ENCODE results near the gene SLC6A6. TPM values are rescaled to one million over a fixed set of nuclear protein-coding genes. Genes with fewer than 3 reads are reported as not detected.

Gene SLC6A6
- total RNA-seq, 1 donor from 2014 or later = 32.9 TPM

- Histone ChIP-seq H3K4me3 (no peak overlapping the region), H3F3A (ENCODE audit: low read depth) (peaks cover 11% of the 10 kb centered on the region), H4K20me1 (ENCODE audit: low read depth) (no peaks in the 10 kb centered on the region), H2AFZ (replicated peaks) (no peak overlapping the region), H3K9ac (no peak overlapping the region), H3K27me3 (no peaks in the 10 kb centered on the region), H3K9me3 (ENCODE audit: low read depth) (no peaks in the 10 kb centered on the region), H3K27ac (no peak overlapping the region), H3K36me3 (no peaks in the 10 kb centered on the region), H3K79me2 (ENCODE audit: low read depth) (no peaks in the 10 kb centered on the region), H3K4me1 (peaks cover 5% of the 10 kb centered on the region), H3K4me2 (no peak overlapping the region)
- no peak for DNase-seq (ENCODE audit: low spot score)
- Mint-ChIP-seq H3K4me1 (peaks cover 22% of the 10 kb centered on the region), H3K4me3 (no peak overlapping the region), H3K9me3 (peaks cover 2% of the 10 kb centered on the region), H3K36me3 (no peaks in the 10 kb centered on the region), H3K27me3 (ENCODE audit: insufficient read depth, low read depth) (peaks cover 9% of the 10 kb centered on the region), H3K27ac (no peak overlapping the region)
- TF ChIP-seq CTCF (IDR thresholded peaks at IDR 0.05) (no peak), EZH2 (IDR thresholded peaks at IDR 0.05) (no peak), EZH2phosphoT487 (IDR thresholded peaks at IDR 0.05) (no peak)
Observed at GRCh38 chr3:14361068-14361677, 41.2 kb upstream of the SLC6A6 start.

DNA sequence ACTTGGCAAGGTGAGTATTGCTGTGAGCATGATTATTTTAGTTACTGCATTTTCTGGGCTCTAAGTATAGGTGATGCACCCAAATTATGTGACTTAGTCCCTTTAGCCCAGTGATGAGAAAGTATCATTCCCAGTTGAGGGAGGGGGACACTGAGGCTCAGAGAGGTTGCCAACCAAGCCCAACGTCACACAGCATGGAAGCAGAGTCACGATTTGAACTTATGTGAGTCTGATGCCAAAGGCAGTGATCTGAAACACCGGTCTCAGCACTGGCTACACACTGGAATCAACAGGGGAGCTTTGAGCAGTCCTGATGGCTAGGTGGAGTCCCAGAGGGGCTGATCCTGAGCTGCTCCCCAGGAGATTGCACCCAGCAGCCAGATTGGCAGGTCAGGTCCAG, 39.5 kb upstream of the SLC6A6 start:
- Mint-ChIP-seq H3K27ac (no peak overlapping the region), H3K4me3 (no peak overlapping the region)

GRCh38 chr3:14363379-14363778, 39.0 kb upstream of the SLC6A6 start:
- Mint-ChIP-seq H3K4me1 (peaks cover 32% of the 10 kb centered on the region), H3K27me3 (ENCODE audit: insufficient read depth, low read depth) (peaks cover 9% of the 10 kb centered on the region), H3K4me3 (no peak overlapping the region), H3K9me3 (peaks cover 2% of the 10 kb centered on the region), H3K36me3 (no peaks in the 10 kb centered on the region), H3K27ac (no peak overlapping the region)
- Histone ChIP-seq H2AFZ (replicated peaks) (no peak overlapping the region), H4K20me1 (ENCODE audit: low read depth) (no peaks in the 10 kb centered on the region), H3K9ac (no peak overlapping the region), H3K9me3 (ENCODE audit: low read depth) (no peaks in the 10 kb centered on the region), H3K27ac (no peak overlapping the region), H3K79me2 (ENCODE audit: low read depth) (no peaks in the 10 kb centered on the region), H3K36me3 (no peaks in the 10 kb centered on the region), H3K27me3 (no peaks in the 10 kb centered on the region), H3K4me3 (no peak overlapping the region), H3K4me1 (peaks cover 15% of the 10 kb centered on the region), H3K4me2 (no peak overlapping the region), H3F3A (ENCODE audit: low read depth) (peaks cover 6% of the 10 kb centered on the region)
- DNase-seq (ENCODE audit: low spot score) = no peak
- TF ChIP-seq EZH2 (IDR thresholded peaks at IDR 0.05) = no peak
- TF ChIP-seq CTCF (IDR thresholded peaks at IDR 0.05) = no peak
- no peak for TF ChIP-seq EZH2phosphoT487 (IDR thresholded peaks at IDR 0.05)

More for the DNA sequence above, 39.5 kb upstream of the SLC6A6 start:
- Mint-ChIP-seq H3K36me3 (no peaks in the 10 kb centered on the region), H3K27me3 (ENCODE audit: insufficient read depth, low read depth) (peaks cover 9% of the 10 kb centered on the region), H3K4me1 (peaks cover 35% of the 10 kb centered on the region), H3K9me3 (peaks cover 2% of the 10 kb centered on the region)
- DNase-seq (ENCODE audit: low spot score) = no peak
- Histone ChIP-seq H3K9me3 (ENCODE audit: low read depth) (no peaks in the 10 kb centered on the region), H3K36me3 (no peaks in the 10 kb centered on the region), H3F3A (ENCODE audit: low read depth) (peaks cover 10% of the 10 kb centered on the region), H3K79me2 (ENCODE audit: low read depth) (no peaks in the 10 kb centered on the region), H4K20me1 (ENCODE audit: low read depth) (no peaks in the 10 kb centered on the region), H3K4me3 (no peak overlapping the region), H3K4me1 (peaks cover 19% of the 10 kb centered on the region), H3K27ac (no peak overlapping the region), H3K4me2 (no peak overlapping the region), H2AFZ (replicated peaks) (no peak overlapping the region), H3K9ac (no peak overlapping the region), H3K27me3 (no peaks in the 10 kb centered on the region)
- no peak for TF ChIP-seq CTCF (IDR thresholded peaks at IDR 0.05)
- TF ChIP-seq EZH2 (IDR thresholded peaks at IDR 0.05) = no peak
- TF ChIP-seq EZH2phosphoT487 (IDR thresholded peaks at IDR 0.05) = no peak

Measured in neural progenitor cell (in vitro differentiated cells).